ENCODE results near the gene RASA1. TPM values are rescaled to one million over a fixed set of nuclear protein-coding genes. Genes with fewer than 3 reads are reported as not detected.

Gene RASA1
- total RNA-seq, 2 experiments from 2014 or later, result 17.6 to 19.3 TPM

- no peaks in the 10 kb centered on the region for H3K9me3 Mint-ChIP-seq
- no peaks in the 10 kb centered on the region for H3K27me3 Mint-ChIP-seq
- CTCF ChIA-PET, result no interaction called here
- H3K4me3 Mint-ChIP-seq, result no peak overlapping the region
- no peak for TF ChIP-seq CTCF (IDR thresholded peaks at IDR 0.05)
- no peak for ATAC-seq
- H3K27ac Mint-ChIP-seq, result no peak overlapping the region
- no peaks in the 10 kb centered on the region for H3K36me3 Mint-ChIP-seq (ENCODE audit: low read depth)
- POLR2A ChIA-PET, result no interaction called here
- no peaks in the 10 kb centered on the region for H3K4me1 Mint-ChIP-seq (ENCODE audit: low read depth)
- intact Hi-C loops (cut with micrococcal nuclease), result no loop called here
- DNase-seq, result no peak
Observed at GRCh38 chr5:87252283-87252605, 15.4 kb upstream of the RASA1 start.

GRCh38 chr5:87254035-87254434 lies 13.6 kb upstream of the RASA1 start:
- no peaks in the 10 kb centered on the region for H3K27me3 Mint-ChIP-seq
- no peak overlapping the region for H3K27ac Mint-ChIP-seq
- POLR2A ChIA-PET, result interaction anchor here (0.6 kb wide), 1 partner anchor 27 kb away, joined by 3 read pairs; no protein-coding TSS in a partner anchor
- no peaks in the 10 kb centered on the region for H3K36me3 Mint-ChIP-seq (ENCODE audit: low read depth)
- peaks cover 5% of the 10 kb centered on the region for H3K4me1 Mint-ChIP-seq (ENCODE audit: low read depth)
- no peaks in the 10 kb centered on the region for H3K9me3 Mint-ChIP-seq
- CTCF ChIA-PET, result no interaction called here
- intact Hi-C loops (cut with micrococcal nuclease), result no loop called here
- no peak for TF ChIP-seq CTCF (IDR thresholded peaks at IDR 0.05)
- no peak for DNase-seq
- H3K4me3 Mint-ChIP-seq, result no peak overlapping the region
- ATAC-seq, result no peak

GRCh38 chr5:87258507-87258906 lies 9.2 kb upstream of the RASA1 start:
- DNase-seq (no peak), ATAC-seq (no peak)
- Mint-ChIP-seq H3K9me3 (no peaks in the 10 kb centered on the region), H3K4me1 (ENCODE audit: low read depth) (peaks cover 8% of the 10 kb centered on the region), H3K27ac (no peak overlapping the region), H3K36me3 (ENCODE audit: low read depth) (no peaks in the 10 kb centered on the region), H3K27me3 (no peaks in the 10 kb centered on the region), H3K4me3 (no peak overlapping the region)
- no peak for TF ChIP-seq CTCF (IDR thresholded peaks at IDR 0.05)
- POLR2A ChIA-PET, result no interaction called here
- intact Hi-C loops (cut with micrococcal nuclease), result no loop called here
- CTCF ChIA-PET, result interaction anchor here (1.2 kb wide), 1 partner anchor 9 kb away, joined by 3 read pairs; the partner anchor contains the start of gene RASA1

GRCh38 chr5:87260604-87261192 lies 7.0 kb upstream of the RASA1 start:
- TF ChIP-seq CTCF (IDR thresholded peaks at IDR 0.05), result no peak
- H3K4me3 Mint-ChIP-seq, result no peak overlapping the region
- no peaks in the 10 kb centered on the region for H3K9me3 Mint-ChIP-seq
- no peak overlapping the region for H3K27ac Mint-ChIP-seq
- ChIA-PET CTCF (interaction anchor here (1.7 kb wide), 1 partner anchor 16 kb away, joined by 3 read pairs; no protein-coding TSS in a partner anchor), POLR2A (no interaction called here)
- H3K27me3 Mint-ChIP-seq, result no peaks in the 10 kb centered on the region
- intact Hi-C loops (cut with micrococcal nuclease), result loop anchor here (10.0 kb wide), 1 partner anchor 134 kb away; no protein-coding TSS in a partner anchor
- ATAC-seq (no peak), DNase-seq (no peak)
- peaks cover 8% of the 10 kb centered on the region for H3K4me1 Mint-ChIP-seq (ENCODE audit: low read depth)
- H3K36me3 Mint-ChIP-seq (ENCODE audit: low read depth), result no peaks in the 10 kb centered on the region

GRCh38 chr5:87263498-87263897 lies 4.2 kb upstream of the RASA1 start:
- Mint-ChIP-seq H3K36me3 (ENCODE audit: low read depth) (peaks cover 3% of the 10 kb centered on the region), H3K4me3 (no peak overlapping the region), H3K27me3 (no peaks in the 10 kb centered on the region), H3K27ac (no peak overlapping the region), H3K4me1 (ENCODE audit: low read depth) (peaks cover 7% of the 10 kb centered on the region), H3K9me3 (no peaks in the 10 kb centered on the region)
- DNase-seq, result no peak
- ChIA-PET CTCF (no interaction called here), POLR2A (no interaction called here)
- intact Hi-C loops (cut with micrococcal nuclease), result loop anchor here (10.0 kb wide), 1 partner anchor 131 kb away; no protein-coding TSS in a partner anchor
- TF ChIP-seq CTCF (IDR thresholded peaks at IDR 0.05), result no peak
- no peak for ATAC-seq

All from activated CD8-positive, alpha-beta T cell treated with anti-CD3 and anti-CD28 coated beads for 36 hours (primary cell).